ENCODE data around the gene ZBTB4.

- no peak for TF ChIP-seq CTCF (IDR thresholded peaks at IDR 0.05)
- no peak for TF ChIP-seq POLR2A (IDR thresholded peaks at IDR 0.05)
Measured at GRCh38 chr17:7503521-7503920, 24.1 kb upstream of the ZBTB4 start.

Measured in uterus (tissue), 2 donors.